HUES48 (cell line): ENCODE data around the gene ADAMTSL1.

Experiments used
- H3K27ac ChIP-seq: one replicate; pipeline ENCODE4 v1.7.0; 2013; ENCODE audit warnings: low read depth, low read length, inconsistent platforms
- H3K27me3 ChIP-seq: 2 replicates; pipeline ENCODE4 v1.6.1; 2013; ENCODE audit warnings: mild to moderate bottlenecking, low read length; ENCODE audit not compliant: control insufficient read depth, insufficient read depth
- H3K36me3 ChIP-seq: 2 replicates; pipeline ENCODE4 v1.6.1; 2013; ENCODE audit warnings: low read length; ENCODE audit not compliant: control insufficient read depth, insufficient read depth
- H3K4me1 ChIP-seq: 2 replicates; pipeline ENCODE4 v1.6.1; 2013; ENCODE audit warnings: mild to moderate bottlenecking, low read length; ENCODE audit not compliant: control insufficient read depth, insufficient read depth
- H3K4me3 ChIP-seq: 2 replicates; pipeline ENCODE4 v1.5.1; 2013; ENCODE audit warnings: mild to moderate bottlenecking, low read depth, low read length
- H3K9ac ChIP-seq: 2 replicates; pipeline ENCODE4 v1.6.1; 2013; ENCODE audit warnings: mild to moderate bottlenecking, low read depth, low read length, moderate library complexity
- H3K9me3 ChIP-seq: 2 replicates; pipeline ENCODE4 v1.6.1; 2013; ENCODE audit warnings: low read length; ENCODE audit not compliant: control insufficient read depth, insufficient read depth

ADAMTSL1 gene

DNA sequence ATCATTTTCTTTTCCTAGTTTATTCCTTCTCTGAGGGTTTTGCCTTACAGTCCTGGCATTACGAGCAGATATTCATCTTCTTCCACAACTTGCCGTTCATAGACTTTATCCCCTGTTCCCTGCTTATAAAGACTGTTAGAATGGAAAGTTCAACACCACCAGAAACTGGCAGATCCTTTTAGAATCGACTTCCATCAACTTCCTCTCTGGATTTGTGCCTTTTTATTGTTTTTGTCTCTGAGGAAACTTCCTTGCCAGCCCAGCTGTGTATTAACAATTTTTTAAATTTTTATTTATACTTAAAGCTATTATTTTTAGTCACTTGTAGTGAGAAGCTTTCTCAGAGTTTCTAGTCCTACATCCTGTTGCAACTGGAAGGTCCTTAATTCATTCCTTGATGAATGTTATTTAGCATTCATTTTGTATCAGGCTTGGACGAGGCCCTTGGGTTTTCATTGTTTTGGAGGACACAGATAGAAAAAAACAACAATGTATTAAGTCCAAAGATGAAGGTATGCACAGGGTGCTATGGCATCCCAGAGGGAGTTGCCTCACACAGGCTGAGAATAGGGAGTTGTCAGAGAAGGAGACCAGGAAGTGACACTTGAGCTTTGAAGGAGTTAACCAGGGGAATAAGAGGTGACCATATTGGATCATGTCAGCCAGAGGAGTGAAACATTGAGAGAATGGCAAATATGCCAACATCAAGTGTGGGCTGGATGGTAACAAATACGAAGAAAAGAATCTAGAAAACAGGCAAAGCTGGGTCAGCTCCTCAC lies 81.3 kb downstream of the ADAMTSL1 start:
- Histone ChIP-seq H3K4me1 (no peaks in the 10 kb centered on the region), H3K9me3 (no peaks in the 10 kb centered on the region), H3K9ac (no peak overlapping the region), H3K4me3 (no peak overlapping the region), H3K36me3 (no peaks in the 10 kb centered on the region), H3K27me3 (no peaks in the 10 kb centered on the region), H3K27ac (no peak overlapping the region)

DNA sequence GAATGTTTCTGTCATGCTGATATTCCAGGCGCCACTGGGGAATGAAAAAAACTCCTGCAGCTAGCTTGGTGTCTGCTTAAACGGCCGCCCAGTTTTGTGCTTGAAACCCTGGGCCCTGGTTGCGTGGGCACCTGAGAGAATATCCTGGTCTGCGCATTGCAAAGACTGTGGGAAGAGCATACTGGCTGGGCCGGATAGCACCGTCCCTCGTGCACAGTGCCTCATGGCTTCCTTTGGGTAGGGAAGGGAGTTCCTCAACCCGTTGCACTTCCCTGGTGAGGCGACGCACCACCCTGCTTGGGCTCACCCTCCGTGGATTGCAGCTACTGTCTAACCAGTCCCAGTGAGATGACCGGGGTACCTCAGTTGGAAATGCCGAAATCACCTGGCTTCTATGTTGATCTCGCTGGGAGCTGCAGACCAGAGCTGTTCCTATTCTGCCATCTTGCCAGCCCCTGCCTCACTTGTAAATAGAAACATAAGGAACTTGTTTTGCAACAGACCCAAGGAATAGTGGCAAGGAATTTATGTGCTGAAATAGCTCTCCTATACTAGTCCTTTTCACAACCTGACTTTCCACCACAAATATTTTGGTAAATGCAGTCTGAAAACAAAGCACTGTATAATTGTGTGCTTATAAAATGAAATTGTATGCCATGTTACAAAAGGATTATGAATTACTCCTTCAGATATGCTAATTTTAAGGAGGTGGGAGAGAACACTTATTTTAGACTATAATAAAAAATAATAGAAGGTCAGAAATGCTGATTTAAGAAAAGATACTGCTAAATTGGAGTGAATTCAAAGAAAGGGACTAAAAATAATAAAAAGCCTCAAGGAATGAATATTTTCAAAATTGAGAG lies 90.3 kb downstream of the ADAMTSL1 start:
- H3K4me1 ChIP-seq, result no peaks in the 10 kb centered on the region; the same call in 1 of the 2 replicates
- H3K4me3 ChIP-seq, result no peak overlapping the region
- no peak overlapping the region for H3K27ac ChIP-seq
- no peaks in the 10 kb centered on the region for H3K36me3 ChIP-seq
- no peaks in the 10 kb centered on the region for H3K27me3 ChIP-seq
- no peaks in the 10 kb centered on the region for H3K9me3 ChIP-seq
- H3K9ac ChIP-seq, result no peak overlapping the region

DNA sequence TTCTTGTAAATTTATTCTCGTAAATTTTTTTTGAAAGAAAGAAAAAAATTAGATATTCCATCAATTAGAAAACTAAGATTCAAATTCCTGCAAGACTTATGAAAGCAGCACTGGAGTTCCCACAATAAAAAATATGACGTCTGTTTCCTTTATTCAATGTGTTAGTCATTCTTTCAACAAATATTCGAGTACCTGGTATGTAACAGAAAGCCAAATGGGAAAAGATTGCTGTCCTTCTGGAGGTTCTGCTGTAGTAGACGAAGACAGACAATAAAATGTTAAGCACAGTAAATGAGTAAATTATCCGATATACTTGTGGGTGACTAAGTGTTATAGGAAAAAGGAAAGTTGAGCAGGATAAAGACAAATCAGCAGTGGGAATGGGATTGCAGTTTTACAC lies 92.2 kb downstream of the ADAMTSL1 start:
- no peaks in the 10 kb centered on the region for H3K9me3 ChIP-seq
- H3K4me3 ChIP-seq, result no peak overlapping the region
- no peak overlapping the region for H3K27ac ChIP-seq
- no peaks in the 10 kb centered on the region for H3K36me3 ChIP-seq
- no peaks in the 10 kb centered on the region; the same call in 1 of the 2 replicates for H3K4me1 ChIP-seq
- H3K27me3 ChIP-seq, result no peaks in the 10 kb centered on the region
- no peak overlapping the region for H3K9ac ChIP-seq

DNA sequence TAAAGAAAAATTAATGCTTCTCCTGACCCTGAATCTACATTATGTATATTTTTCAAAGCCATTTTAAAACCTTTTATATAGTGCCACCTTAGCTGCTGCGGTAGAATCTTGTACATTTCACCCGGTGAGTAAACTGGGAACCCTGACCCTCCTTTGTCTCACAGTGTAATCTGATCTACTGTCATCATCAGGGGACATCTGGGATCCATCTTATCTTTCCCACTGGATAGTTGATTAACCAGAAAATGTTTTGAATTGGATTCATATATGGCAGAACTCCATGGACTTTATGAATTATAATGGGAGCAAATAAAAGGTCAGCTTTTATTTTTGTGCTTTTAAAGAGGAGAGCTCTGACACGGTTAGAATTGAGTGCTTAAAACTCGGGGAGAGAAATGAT lies 95.0 kb downstream of the ADAMTSL1 start:
- H3K27ac ChIP-seq, result no peak overlapping the region
- no peak overlapping the region for H3K9ac ChIP-seq
- no peaks in the 10 kb centered on the region for H3K27me3 ChIP-seq
- H3K4me1 ChIP-seq, result no peaks in the 10 kb centered on the region; the same call in 1 of the 2 replicates
- no peak overlapping the region for H3K4me3 ChIP-seq
- H3K36me3 ChIP-seq, result no peaks in the 10 kb centered on the region
- no peaks in the 10 kb centered on the region for H3K9me3 ChIP-seq

DNA sequence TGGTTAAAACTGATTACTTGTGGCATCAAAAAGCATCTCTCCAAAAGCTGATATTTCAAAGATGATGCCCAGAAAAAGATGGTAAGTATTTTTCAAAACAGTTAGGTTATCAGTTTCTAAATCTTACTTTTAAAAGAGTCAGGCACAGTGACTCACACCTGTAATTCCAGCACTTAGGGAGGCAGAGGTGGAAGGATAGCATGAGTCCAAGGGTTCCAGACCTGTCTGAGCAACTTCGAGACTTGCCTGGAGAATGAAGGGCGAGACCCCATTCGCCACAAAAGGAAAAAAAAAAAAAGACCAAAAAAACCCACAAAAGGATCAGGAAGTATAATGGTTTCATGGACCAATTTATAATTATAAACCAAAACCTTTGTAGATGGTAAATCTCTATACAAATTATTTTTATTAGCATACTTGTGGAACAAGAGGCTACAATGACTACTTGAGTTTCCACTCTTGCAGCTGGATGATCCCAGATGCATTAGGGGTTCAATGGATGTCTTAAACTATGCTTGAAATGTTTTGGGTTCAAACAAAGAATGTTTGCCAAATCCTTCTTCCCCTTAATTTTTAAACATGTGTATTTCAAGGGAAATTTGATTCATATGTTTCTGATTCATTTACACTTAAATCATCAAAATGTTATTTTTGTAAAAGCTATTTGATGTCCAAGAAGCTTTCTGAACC lies 96.1 kb downstream of the ADAMTSL1 start:
- H3K27me3 ChIP-seq, result no peaks in the 10 kb centered on the region
- no peak overlapping the region for H3K27ac ChIP-seq
- H3K9ac ChIP-seq, result no peak overlapping the region
- no peaks in the 10 kb centered on the region for H3K36me3 ChIP-seq
- H3K4me1 ChIP-seq, result no peaks in the 10 kb centered on the region; the same call in 1 of the 2 replicates
- H3K9me3 ChIP-seq, result no peaks in the 10 kb centered on the region
- no peak overlapping the region for H3K4me3 ChIP-seq

DNA sequence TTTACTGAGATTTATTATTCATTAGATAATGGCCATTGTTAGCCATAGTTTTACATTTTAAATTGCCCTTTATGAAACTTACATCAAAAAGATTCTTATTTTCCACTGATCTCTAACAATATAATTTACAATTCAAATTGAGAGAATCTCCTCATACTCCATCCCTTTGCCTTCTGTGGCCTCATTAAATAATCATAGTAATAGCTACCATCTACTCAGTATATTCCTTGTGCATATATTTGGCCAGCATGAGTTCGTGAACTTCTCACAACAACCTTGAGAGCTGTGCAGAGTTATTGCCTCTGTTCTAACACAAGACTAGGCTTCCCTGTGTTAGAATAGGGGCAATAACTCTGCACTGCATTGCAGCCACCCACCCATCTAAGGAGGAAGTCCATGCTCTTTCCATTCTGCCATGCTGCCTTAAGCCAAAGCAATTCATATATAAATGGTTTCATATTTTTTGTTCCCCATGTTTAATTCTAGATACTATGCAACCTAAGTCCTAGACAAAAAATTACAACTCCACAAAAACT lies 99.1 kb downstream of the ADAMTSL1 start:
- Histone ChIP-seq H3K9me3 (no peaks in the 10 kb centered on the region), H3K4me1 (no peaks in the 10 kb centered on the region), H3K9ac (no peak overlapping the region), H3K27ac (no peak overlapping the region), H3K4me3 (no peak overlapping the region), H3K27me3 (no peaks in the 10 kb centered on the region), H3K36me3 (no peaks in the 10 kb centered on the region)

DNA sequence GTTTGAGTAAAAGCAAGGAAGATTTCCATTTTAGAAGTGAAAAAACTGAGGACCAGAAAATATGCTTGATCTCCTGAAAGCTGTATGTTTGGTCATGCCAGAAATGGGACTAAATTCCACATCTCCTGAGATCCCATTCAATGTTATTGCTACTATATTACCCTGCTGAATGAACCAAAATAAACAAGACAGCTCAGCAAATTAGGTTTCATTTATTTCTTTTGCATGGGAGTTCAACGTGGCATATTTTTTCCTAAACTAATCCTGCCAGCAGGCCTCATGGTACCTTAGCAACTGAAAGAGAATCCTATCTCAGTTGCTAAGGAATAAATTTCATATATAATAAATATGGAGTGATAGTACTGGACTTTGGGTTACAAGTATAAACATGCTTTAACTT lies 101.7 kb downstream of the ADAMTSL1 start:
- Histone ChIP-seq H3K27me3 (no peaks in the 10 kb centered on the region), H3K9me3 (no peaks in the 10 kb centered on the region), H3K4me3 (no peak overlapping the region), H3K9ac (no peak overlapping the region), H3K36me3 (no peaks in the 10 kb centered on the region), H3K4me1 (no peaks in the 10 kb centered on the region), H3K27ac (no peak overlapping the region)

DNA sequence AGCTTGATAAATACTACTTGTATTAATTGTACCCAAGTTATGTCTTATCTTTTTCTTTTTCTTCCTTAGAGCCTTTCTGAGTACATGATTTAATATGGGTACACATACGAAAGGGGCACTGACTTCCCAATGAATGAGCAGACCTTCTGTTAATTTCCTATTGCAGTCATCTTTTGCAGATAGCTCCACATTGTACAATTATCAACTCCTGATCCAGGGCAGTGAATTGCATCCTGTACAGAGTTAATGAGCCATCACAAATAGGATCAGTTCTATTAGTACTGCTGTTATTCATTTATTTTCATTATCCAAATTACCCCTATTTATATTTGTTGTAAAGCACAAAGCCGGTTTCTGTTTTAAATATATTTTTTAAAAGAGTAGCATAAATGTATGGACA lies 105.6 kb downstream of the ADAMTSL1 start:
- no peaks in the 10 kb centered on the region for H3K9me3 ChIP-seq
- no peak overlapping the region for H3K9ac ChIP-seq
- no peak overlapping the region for H3K27ac ChIP-seq
- no peaks in the 10 kb centered on the region for H3K4me1 ChIP-seq
- no peak overlapping the region for H3K4me3 ChIP-seq
- no peaks in the 10 kb centered on the region for H3K27me3 ChIP-seq
- no peaks in the 10 kb centered on the region for H3K36me3 ChIP-seq

DNA sequence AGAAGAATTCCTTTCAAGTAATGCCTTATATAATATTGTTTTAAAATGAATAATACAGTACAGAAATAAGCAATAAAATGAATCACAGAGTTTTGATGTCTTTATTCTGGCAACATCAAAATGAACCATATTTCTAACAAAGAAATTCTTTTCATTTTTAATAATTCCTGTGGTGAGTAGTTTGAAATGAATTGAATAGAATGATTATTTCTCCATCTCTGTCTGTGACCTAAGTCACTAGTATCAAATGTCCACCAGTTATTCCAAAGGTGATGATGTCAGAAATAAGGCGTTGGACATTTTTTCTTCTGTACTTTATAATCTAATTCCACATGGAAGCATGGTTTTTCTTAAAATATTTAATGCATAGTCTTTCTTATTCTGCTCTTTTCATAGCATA lies 106.2 kb downstream of the ADAMTSL1 start:
- Histone ChIP-seq H3K27ac (no peak overlapping the region), H3K27me3 (no peaks in the 10 kb centered on the region), H3K9me3 (no peaks in the 10 kb centered on the region), H3K9ac (no peak overlapping the region), H3K4me1 (no peaks in the 10 kb centered on the region), H3K4me3 (no peak overlapping the region), H3K36me3 (no peaks in the 10 kb centered on the region)

DNA sequence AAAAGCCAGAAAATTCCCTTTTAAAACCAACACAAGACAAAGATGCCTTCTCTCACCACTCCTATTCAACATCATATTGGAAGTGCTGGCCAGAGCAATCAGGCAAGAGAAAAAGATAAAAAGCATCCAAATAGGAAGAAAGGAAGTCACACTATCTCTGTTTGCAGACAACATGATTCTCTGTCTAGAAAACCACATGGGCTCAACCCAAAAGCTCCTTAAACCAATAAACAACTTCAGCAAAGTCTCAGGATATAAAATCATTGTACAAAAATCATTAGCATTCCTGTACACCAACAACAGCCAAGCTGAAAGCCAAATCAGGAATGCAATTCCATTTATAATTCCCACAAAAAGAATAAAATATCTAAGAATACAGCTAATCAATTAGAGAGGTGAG lies 112.0 kb downstream of the ADAMTSL1 start:
- Histone ChIP-seq H3K4me1 (no peaks in the 10 kb centered on the region), H3K36me3 (no peaks in the 10 kb centered on the region), H3K4me3 (no peak overlapping the region), H3K27me3 (no peaks in the 10 kb centered on the region), H3K9me3 (no peaks in the 10 kb centered on the region), H3K27ac (no peak overlapping the region), H3K9ac (no peak overlapping the region)
